ENCODE results near the gene TGFB1I1. TPM values are rescaled to one million over a fixed set of nuclear protein-coding genes. Genes with fewer than 3 reads are reported as not detected.

Gene TGFB1I1
- total and polyA plus RNA-seq, 2 donors (not counting 3 experiments of a cell fraction or from before 2014, with no cell fraction given), result 73.7 to 115 TPM

GRCh38 chr16:31429796-31430195 is 42.2 kb upstream of the TGFB1I1 start:
- DNase-seq (ENCODE audit: low read depth, low spot score) (no peak), FAIRE-seq (no peak)
- no TSS peak for BruUV-seq (replicated peaks)
- dilution Hi-C loops (cut with MboI; ENCODE audit: extremely low pct_ligation_motif_present, low sequenced_read_pairs), result no loop called here
- CTCF ChIA-PET, result interaction anchor here (1.2 to 3.1 kb wide), 4 partner anchors 10 to 47 kb away, joined by 3 to 14 read pairs (median 7); partner anchors contain the start of gene ZNF843
- TF ChIP-seq, protein P1, sequence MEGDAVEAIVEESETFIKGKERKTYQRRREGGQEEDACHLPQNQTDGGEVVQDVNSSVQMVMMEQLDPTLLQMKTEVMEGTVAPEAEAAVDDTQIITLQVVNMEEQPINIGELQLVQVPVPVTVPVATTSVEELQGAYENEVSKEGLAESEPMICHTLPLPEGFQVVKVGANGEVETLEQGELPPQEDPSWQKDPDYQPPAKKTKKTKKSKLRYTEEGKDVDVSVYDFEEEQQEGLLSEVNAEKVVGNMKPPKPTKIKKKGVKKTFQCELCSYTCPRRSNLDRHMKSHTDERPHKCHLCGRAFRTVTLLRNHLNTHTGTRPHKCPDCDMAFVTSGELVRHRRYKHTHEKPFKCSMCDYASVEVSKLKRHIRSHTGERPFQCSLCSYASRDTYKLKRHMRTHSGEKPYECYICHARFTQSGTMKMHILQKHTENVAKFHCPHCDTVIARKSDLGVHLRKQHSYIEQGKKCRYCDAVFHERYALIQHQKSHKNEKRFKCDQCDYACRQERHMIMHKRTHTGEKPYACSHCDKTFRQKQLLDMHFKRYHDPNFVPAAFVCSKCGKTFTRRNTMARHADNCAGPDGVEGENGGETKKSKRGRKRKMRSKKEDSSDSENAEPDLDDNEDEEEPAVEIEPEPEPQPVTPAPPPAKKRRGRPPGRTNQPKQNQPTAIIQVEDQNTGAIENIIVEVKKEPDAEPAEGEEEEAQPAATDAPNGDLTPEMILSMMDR (IDR thresholded peaks at IDR 0.05; ENCODE audit: extremely low read depth in 1 of 2, insufficient read depth in 1 of 2, low read depth in 1 of 2, low read length in 2 of 2), result no peak
- TF ChIP-seq, protein P2, sequence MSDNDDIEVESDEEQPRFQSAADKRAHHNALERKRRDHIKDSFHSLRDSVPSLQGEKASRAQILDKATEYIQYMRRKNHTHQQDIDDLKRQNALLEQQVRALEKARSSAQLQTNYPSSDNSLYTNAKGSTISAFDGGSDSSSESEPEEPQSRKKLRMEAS (IDR thresholded peaks at IDR 0.05; ENCODE audit: insufficient read depth, insufficient read length), result no peak
- TF ChIP-seq EZH2 (IDR thresholded peaks at IDR 0.05; ENCODE audit: borderline replicate concordance, low read depth, low read length, severe bottlenecking) (no peak), POLR2A (IDR thresholded peaks at IDR 0.05; ENCODE audit: low read depth, low read length) (no peak), MYC (IDR thresholded peaks at IDR 0.05; ENCODE audit: low read depth, low read length) (no peak), GATA2 (IDR thresholded peaks at IDR 0.05; ENCODE audit: insufficient read depth, insufficient read length, low read depth, low read length) (no peak), POLR2AphosphoS5 (IDR thresholded peaks at IDR 0.05; ENCODE audit: insufficient read depth, low read depth, low read length) (no peak), FOS (IDR thresholded peaks at IDR 0.05; ENCODE audit: borderline replicate concordance, insufficient read depth, low read length) (no peak), JUN (IDR thresholded peaks at IDR 0.05; ENCODE audit: borderline replicate concordance, insufficient read depth, insufficient read length, low read depth) (no peak)
- no peaks in the 10 kb centered on the region for H3K36me3 ChIP-seq (ENCODE audit: control insufficient read depth in 2 of 2, extremely low read depth in 1 of 2, insufficient read depth in 2 of 2, low read length in 2 of 2)
- no peaks in the 10 kb centered on the region for H4K20me1 ChIP-seq (replicated peaks; ENCODE audit: control insufficient read depth, extremely low read depth, insufficient read depth, low read length)
- no peaks in the 10 kb centered on the region for H3K9me1 ChIP-seq (replicated peaks; ENCODE audit: control insufficient read depth, extremely low read depth, insufficient read depth, low read length)
- H3K9me3 ChIP-seq (replicated peaks; ENCODE audit: control insufficient read depth, insufficient read depth, low read length), result no peaks in the 10 kb centered on the region
- H3K4me1 ChIP-seq (ENCODE audit: control insufficient read depth, extremely low read depth, insufficient read depth, low read length), result no peaks in the 10 kb centered on the region
- POLR2A ChIA-PET, result no interaction called here
- H3K79me2 ChIP-seq (ENCODE audit: control insufficient read depth, insufficient read depth, low read length), result no peaks in the 10 kb centered on the region
- intact Hi-C loops (cut with micrococcal nuclease), result no loop called here
- no peak overlapping the region for H2AFZ ChIP-seq (ENCODE audit: low read depth, low read length)
- no peak overlapping the region for H3K9ac ChIP-seq (replicated peaks; ENCODE audit: extremely low read depth, insufficient read depth, low read length)
- peaks cover 4 to 6% of the 10 kb centered on the region in 2 experiments for H3K27me3 ChIP-seq (ENCODE audit: control insufficient read depth in 2 of 2, insufficient read depth in 2 of 2, low read length in 2 of 2)
- no peak overlapping the region for H3K27ac ChIP-seq (ENCODE audit: insufficient read depth, low read depth, low read length)
- no peak overlapping the region for H3K4me2 ChIP-seq (ENCODE audit: insufficient read depth, low read length)
- H3K4me3 ChIP-seq (replicated peaks in 1 of 3; ENCODE audit: insufficient read depth in 1 of 3, low read depth in 1 of 3, low read length in 3 of 3), result no peak overlapping the region
